Stimulated activated CD8-positive, alpha-beta memory T cell treated with anti-CD3 and anti-CD28 coated beads, Interleukin-2, amount 100 ng/mL, for 1 hour (primary cell): Measurements from ENCODE around the gene ARHGEF16.

Experiments
- DNase-seq, 2 donors: peaks; one replicate each; pipeline ENCODE4 v3.0.0-alpha.2; 2020; ENCODE audit warnings: low read depth in 2 of 2

ARHGEF16 gene

GRCh38 chr1:3481836-3482375 is 27.4 kb downstream of the ARHGEF16 start:
- DNase-seq: no peak

DNA sequence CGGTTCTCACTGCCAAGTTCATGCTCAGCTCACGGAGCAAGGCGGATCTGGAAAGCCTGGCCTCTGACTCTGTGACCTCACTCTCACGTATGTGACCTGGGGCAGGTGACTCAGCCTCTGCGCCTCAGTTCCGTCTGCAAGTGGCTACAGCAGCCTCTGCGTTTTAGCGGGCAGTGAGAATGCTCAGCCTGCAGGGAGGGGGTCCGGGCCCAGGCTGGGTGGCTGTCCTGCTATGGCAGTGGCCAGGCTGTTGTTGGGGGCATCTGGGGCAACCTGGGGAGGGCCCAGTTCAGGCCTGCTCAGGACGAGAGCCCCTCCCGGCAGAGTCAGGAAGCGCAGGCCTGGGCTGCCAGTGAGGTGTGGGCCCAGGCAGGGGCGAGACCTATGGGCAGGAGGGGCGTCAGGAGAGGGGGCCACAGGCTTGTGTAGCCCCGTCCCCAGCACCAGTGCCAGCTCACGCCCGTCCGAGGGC is 27.9 kb downstream of the ARHGEF16 start:
- no peak for DNase-seq

GRCh38 chr1:3483380-3483779 is 28.9 kb downstream of the ARHGEF16 start:
- DNase-seq: no peak

- DNase-seq: no peak
Observed at GRCh38 chr1:3483801-3484444, 29.5 kb downstream of the ARHGEF16 start.

DNA sequence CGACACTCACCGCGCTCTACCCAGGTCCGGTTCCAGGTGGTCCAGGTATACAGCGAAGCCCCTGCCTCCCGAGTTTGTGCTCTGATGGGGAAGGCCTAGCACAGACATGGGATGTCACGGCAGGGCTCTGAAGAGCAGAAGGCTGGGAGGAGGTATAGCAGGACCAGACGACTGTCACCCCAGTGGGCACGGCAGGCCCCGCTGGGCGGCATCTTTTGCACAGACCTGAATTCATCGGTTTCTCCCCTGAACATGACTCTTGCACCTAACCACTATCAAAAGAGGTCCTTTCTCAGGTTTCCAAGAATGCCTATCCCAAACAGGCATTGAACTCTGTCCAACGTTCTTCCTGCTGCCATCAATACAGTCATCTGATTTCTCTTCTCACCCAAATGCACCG is 30.6 kb downstream of the ARHGEF16 start:
- DNase-seq: no peak

GRCh38 chr1:3488432-3488831 is 34.0 kb downstream of the ARHGEF16 start:
- DNase-seq: no peak

GRCh38 chr1:3490046-3490745 is 35.7 kb downstream of the ARHGEF16 start:
- DNase-seq: no peak

GRCh38 chr1:3491291-3492246 is 37.1 kb downstream of the ARHGEF16 start:
- peak; percentile 68 to 74 for DNase-seq

DNA sequence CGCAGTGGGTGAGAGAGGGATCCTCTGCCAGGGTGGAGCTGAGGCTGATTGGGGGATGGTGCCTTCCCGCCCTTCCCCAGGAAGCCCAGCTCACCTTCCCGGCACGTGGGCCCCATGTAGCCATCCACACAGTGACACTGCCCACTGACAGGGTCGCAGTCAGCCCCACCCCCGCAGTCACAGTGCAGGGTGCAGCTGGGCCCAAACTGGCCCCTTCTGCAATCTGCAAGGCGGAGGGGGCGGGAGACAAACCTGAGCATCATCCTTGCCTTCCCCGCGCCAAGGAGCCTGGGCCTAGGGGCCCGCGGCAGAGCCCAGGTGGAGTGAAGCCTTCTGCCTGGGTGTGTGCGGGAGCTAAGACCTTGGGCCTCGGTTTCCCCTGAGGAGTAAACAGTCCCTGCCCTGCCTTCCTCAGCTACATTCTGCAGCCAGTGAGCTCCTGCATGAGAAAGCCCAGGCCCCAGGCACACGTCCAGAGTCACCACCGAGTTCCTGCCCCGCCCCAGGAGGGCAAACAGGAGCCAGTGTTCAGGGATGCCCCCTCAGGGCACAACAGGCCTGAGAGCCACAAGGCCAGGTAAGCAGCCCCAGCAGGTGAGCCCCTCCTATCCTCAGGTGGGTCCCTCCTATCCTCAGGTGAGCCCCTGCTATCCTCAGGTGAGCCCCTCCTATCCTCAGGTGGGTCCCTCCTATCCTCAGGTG is 38.2 kb downstream of the ARHGEF16 start:
- no peak for DNase-seq

DNA sequence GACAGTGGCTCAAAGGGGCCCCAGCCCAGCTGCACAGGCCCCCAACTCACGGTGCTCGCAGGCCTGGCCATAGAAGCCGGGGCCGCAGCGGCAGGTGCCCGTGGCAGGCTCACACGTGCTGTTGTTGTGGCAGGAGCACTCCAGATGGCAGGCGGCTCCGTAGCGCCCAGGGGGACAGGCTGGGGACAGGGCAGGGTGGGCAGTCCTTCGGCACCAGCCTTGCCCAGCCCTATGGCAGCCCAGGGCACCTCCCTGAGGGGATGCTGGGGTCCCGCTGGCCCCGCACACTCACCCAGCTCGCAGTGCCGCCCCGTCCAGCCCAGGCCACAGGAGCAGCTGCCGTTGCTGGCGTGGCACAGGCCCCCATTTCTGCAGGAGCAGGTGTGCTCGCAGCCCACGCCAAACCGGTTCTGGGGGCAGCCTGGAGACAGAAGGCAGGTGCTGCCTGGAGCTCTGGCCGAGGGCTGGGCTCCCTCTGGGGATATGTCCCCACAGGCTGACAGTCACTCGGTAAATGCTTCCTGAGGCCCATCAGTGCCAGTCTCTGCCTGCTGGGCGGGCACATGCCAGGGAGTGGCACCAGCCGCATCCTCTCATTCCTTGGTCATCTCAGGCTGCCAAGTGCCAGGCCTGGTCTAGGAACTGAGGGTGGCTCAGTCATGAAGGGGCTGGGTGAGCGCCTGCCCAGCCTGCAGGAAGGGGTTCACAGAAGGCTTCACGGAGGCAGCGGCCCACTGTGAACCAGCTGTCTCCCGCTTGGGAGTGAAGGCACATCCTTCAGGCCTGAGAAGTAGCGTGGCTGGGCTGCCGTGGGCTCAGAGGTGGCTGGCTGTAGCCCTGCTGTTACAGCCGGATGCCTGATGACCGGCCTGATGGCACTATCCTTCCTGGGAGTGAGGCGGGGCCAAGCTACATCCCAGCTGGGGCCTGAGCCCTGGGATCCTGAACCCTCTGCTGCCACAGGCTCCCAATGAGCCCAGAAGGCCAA is 40.1 kb downstream of the ARHGEF16 start:
- no peak for DNase-seq

GRCh38 chr1:3495776-3496745 is 41.6 kb downstream of the ARHGEF16 start:
- no peak for DNase-seq

DNA sequence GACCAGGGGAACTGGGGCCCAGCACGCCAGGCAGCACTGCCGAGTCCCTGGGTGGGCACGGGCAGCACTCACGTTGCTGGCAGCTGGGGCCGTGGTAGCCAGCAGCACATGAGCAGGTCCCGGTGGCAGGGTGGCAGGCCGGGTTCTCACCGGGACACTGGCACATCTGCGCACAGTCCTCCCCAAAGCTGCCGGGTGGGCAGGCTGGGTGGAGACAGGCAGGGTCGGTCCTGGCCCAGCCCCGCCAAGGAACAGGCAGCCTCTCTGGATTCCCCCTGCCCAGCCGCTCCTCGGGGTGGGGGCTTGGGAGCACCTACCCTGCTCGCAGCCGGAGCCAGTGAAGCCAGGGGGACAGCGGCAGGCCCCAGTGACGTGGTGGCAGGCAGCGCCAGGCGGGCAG is 42.5 kb downstream of the ARHGEF16 start:
- DNase-seq: no peak

DNA sequence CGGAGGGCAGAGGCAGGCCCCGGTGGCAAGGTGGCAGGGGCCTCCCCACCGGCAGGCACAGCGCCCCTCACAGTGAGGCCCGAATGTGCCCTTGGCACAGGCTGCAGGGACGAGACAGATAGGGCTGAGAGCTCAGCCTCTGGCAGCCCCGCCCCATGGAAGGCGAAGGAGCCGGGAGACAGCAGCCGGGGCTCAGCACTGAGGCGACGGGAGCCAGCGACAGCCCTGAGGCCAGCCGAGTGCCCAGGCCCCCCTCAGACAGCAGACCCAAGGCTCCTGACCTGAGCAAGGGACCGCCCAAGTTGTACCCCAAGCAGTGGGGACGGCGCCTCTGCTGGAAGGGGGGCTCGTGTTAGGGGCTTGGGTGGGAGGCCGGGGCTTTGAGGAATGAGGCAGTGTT is 43.1 kb downstream of the ARHGEF16 start:
- no peak for DNase-seq

DNA sequence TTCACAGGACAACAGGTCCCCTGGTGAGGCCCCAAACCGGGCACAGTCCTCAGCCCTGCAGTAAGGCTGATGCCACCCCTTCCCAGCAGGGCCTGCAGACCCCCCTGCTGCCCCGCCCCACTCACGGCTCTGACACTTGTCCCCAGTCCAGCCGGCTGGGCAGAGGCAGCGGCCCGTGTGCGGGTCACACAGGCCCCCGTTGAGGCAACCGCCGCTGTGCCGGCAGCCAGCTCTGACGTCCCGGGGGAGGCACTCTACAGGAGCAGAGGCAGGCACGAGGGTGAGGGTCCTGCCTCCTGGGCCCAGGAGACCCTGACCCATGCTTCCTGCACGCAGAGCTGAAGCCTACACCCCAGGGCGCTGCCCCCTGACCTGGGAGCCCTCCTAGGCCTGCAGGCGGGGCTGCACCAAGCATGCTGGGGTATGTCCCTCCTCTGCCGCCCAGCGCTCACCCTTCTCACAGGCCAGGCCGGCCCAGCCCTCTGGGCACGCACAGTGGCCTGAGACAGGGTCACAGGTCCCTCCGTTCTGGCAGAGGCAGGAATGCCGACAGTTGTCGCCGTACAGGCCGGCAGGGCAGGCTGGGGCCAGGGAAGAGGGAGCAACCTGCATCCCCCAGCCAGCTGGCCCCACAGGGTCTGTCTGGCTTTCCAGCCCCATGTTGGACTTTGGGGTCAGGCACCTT is 43.9 kb downstream of the ARHGEF16 start:
- DNase-seq: no peak

GRCh38 chr1:3498986-3499385 is 44.5 kb downstream of the ARHGEF16 start:
- no peak for DNase-seq

DNA sequence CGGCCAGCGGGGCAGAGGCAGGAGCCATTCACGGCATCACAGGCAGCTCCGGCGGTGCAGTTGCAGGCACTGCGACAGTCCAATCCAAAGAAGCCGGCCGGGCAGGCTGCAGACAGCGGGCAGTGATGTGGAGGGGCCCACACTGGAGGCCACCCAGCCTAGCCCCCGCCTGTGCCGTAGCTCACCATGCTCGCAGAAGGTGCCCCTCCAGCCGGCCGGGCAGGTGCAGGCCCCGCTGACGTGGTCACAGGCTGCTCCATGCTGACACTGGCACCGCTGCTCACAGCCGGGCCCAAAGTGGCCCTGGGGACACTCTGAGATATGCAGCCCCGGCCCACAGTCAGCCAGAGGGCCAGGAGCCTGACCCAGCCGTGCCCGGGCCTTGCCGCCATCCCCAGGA is 45.1 kb downstream of the ARHGEF16 start:
- DNase-seq: no peak

DNA sequence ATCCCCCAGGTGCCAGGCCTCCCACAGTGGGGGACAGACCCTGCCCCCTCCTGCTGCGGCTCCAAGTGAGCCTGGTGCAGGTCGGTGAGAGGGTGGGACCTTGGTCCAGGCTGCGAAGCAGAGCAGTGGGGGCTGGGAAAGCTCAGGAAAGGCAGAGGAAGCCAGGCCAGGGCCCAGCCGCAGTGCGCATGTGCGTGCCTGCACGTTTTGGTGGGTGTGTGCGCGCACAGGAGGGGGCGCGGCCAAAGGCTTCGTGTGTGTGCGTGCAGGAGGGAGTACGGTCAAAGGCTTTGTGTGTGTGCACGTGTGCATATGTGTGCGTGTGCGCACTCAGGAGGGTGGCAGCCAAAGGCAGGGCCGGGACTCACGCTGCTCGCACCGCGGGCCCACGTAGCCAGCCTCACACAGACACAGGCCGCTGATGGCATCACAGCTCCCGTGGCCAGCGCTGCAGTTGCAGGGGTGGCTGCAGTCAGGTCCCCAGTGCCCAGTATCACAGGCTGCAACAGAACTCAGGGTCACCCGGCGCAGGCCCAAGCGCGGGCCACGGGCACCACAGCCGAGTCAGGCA is 45.9 kb downstream of the ARHGEF16 start:
- DNase-seq: no peak

DNA sequence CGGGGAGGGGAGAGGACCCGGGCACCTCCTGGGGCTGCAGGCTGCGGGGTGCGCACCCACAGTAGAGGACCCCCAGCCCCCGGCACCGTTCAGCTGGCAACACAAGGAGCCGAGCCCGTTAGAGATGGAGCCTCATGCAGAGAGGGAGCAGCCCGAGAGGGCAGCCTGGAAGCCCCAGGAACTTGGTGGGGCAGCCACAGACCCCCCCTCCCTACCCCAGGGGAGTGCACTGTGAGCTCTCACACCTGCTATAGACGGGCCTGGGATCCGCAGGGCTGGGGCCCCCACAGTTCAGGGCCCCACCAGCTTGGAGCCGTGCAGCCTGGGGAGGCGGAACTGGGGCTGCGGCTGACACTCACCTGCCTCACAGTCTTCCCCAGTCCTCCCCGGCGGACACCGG is 47.0 kb downstream of the ARHGEF16 start:
- DNase-seq: no peak
